Activated CD4-positive, alpha-beta T cell treated with anti-CD3 and anti-CD28 coated beads, Interleukin-2, amount 50 U/mL, for 1 hour (primary cell): ENCODE data around the gene PIM3.
"Not testable (repeated sequence)": the region's sequence is repeated elsewhere in the genome, so short reads cannot be mapped to it uniquely, and the experiment has no call there.

Experiments used
- DNase-seq: peaks from one replicate; pipeline ENCODE4 v3.0.0-alpha.2; 2020

The PIM3 gene

DNA sequence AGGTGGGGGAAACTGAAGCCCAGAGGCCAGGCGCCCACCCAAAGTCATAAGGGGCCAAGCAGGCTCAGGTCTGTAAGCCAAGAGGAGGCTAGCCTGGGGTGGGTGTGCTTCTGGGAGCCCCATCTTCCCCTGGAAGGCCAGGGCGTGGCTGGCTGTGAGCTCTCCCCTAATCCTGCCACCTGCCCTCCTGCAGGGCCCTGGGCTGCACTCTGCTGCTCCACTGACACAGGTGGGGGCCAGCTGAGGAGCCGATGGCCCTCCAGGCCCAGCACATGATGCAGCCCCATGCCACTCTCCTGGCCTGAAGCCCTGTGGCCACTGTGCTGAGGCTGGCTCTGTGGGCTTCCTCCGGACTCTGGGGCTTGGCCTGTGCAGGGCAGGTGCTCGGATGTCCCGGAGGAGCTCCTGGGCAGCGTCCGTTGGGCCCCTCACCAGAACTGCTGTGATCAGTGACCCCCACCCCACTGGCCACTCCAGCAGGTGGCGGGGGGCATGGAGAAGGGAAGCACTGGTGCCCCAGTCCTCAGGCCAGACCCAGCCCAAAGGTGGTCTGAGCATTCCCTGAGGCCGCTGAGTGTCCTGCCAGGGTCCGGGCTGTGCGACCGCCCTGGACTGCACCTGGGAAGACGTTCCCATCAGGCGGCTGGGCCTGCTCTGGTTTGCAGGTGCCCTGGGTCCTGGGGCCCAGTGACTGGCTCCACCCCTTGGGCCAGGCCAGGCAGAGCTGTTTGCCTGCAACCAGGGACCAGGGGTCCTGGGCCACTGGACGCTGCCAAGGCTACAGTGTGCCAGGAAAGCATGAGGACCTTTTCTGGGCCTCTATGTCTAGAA lies 8.5 kb downstream of the PIM3 start:
- DNase-seq: no peak

DNA sequence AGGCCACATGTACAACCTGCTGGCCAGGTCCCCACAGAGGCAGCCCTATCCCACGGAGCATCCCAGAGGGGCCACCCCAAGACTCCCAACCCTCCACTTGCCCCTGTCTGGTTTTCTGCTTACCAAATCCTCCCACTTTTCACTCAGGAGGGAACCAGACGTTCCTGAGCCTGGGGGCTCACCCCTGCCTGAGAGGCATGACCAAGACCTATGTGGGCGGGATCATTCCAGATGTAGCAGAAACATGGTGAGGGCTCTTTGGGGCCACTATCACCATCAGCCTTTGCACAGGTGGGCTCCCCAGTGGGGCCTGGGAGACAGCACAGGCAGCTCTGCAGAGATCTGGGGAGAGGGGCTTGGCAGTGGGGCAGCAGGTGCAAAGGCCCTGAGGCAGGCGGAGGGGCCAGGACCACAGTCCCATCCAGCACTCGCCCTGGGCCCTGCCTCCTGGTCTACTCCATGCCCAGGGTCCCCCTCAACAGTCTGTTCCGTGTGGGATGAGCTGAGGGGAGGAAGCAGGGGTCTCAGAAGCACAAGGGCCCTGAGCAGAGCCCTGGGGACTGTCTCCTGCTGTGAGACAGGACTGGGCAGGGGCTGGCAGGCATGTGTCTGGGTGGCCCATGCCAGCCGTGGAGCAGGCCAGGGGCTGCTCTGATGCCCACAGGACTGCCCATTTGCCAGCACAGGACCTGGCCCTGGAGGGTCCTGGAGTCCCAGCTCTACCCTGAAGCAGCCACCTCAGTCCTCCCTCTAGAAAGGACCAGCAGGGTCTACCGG lies 9.4 kb downstream of the PIM3 start:
- DNase-seq: no peak

DNA sequence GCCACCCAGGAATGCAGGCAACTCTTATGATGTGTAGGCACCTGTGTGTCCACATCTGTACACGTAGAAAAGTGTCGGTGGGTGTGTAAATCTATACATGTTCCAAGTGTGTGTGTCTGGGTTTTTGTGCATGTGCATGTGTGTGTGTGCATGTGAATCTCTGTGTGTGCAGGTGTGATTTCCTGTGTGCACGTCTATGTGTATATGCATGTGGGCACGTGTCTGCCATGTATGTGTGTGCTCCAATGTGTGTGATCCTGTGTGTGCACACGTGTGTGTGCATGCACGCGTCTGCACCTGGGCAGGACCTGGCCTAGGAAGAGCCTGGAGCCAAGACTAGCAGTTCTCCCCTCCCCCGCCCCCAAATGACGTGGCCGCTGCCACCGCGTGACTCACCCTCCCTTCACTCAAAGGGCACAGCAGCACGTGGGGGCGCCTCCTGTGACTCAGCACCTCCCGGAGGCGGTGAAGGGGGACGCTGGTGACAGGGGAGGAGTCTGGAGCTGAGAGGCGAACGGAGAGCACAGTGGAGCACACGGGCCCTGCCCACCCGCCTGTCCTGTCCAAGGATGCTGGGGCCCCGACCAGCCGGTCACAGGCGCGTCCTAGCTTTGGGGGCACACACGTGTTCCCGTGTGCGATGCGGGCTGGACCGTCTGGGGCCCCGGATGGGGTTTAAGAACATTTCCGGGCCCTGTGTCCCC lies 10.1 kb downstream of the PIM3 start:
- peak; percentile 94 for DNase-seq

DNA sequence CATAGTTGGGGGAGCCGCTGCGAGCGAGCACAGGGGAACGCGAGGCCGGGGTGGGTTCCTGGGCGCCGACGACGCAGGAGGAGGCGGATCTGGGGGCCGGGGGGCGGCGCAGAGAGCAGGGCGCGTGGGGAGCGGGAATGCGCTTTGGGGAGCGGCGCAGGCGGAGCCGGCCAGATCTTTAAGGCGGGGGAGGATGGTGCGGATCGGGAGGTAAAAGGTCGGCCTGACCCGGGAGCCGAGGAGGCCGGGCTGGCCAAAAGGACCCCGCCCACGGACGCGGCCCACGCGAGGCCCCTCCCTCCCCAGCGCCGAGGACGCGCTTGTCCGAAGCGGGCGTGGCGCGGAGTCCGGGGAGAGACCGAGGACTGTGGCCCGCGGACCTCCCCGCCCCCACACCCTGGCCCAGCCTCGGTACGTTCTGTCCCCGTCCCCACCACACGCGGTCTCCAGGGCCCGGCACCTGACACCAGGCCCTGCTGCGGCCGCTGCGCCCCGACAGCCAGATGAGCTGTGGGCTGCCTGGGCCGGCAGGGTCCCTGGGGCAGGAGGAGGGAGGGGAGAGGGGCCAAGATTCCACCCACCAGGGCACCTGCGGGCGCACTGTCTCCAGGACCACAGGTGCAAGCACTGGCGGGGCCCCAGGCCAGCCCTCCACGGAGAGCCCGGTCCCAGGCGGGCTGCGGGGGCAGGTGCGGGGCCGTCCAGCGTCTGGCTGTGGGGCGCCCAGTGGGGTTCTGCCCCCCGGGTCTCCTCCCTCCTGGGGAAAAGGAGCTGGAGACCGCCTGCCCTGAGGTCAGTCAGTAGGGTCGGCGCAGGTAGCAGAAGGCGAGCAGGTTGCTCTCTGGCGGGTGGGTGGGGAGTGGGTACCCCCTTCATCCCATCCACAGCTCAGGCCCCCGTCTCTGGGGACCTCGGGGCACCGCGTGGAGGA lies 10.9 kb downstream of the PIM3 start:
- DNase-seq: no peak

DNA sequence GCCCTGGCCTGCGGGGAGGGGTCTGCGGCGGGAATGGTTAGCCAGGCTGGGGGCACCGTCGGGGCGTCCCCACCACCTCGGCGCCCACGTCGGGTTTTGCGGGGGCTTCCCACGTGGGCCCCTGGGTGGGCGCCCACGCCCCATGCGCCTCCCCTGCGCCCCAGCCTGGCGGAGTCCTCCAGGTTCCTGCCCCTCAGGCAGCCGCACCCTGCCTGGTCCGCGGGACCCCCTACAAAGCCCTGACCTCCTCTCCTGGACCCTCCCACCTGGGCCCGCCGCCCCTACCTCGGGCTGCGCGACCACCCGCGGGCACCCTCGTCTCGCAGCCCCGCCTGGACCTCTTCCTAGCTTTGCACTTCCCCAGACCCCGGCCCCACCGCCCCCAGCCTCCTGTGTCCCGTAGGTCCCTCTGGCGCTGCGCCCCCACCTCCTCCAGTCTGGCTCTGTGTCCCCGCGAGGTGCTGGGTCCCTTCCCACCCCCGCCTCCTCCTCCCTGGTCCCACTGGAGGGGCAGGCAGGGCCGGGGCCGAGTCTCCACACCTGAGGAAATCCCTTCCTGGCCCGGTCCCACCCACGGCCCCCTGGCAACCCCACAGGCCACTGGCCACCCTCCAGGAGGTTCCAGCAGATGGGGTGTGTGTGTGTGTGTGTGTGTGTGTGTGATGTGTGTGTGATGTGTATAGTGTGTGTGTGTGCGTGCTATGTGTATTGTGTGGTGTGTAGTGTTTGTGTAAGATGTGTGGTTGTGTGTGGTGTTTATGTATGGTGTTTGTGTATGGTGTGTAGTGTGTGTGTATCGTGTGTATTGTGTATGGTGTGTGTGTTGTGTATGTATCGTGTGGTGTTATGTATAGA lies 11.8 kb downstream of the PIM3 start:
- no peak for DNase-seq

DNA sequence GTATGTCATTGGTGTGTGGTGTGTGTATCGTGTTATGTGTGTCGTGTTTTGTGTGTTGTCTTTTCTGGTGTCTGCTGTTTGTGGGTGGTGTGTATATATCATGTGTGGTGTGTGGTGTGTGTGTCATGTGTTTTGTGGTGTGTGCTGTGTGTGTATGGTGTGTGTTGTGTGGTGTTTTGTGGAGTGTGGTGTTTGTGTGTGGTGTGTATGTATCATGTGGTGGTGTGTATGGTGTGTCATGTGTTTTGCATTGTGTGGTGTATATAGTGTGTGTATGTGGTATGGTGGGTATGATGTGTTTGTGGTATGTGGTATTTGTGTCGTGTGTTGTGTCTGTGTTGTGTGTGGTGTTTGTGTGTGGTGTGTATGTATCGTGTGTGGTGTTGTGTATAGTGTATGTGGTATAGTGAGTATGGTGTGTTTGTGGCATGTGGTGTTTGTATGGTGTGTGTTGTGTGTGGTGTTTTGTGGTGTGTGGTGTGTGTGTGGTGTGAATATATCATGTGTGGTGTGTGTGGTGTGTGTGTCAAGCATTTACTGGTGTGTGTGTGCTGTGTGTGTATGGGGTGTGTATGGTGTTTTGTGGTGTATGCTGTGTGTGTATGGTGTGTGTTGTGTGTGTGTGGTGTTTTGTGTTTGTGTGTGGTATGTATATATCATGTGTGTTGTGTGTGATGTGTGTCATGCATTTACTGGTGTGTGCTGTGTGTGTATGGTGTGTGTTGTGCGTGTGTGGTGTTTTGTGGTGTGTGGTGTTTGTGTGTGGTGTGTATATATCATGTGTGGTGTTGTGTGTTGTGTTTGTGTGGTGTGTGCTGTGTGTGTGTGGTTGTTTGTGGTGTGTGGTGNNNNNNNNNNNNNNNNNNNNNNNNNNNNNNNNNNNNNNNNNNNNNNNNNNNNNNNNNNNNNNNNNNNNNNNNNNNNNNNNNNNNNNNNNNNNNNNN lies 12.7 kb downstream of the PIM3 start:
- no peak for DNase-seq

DNA sequence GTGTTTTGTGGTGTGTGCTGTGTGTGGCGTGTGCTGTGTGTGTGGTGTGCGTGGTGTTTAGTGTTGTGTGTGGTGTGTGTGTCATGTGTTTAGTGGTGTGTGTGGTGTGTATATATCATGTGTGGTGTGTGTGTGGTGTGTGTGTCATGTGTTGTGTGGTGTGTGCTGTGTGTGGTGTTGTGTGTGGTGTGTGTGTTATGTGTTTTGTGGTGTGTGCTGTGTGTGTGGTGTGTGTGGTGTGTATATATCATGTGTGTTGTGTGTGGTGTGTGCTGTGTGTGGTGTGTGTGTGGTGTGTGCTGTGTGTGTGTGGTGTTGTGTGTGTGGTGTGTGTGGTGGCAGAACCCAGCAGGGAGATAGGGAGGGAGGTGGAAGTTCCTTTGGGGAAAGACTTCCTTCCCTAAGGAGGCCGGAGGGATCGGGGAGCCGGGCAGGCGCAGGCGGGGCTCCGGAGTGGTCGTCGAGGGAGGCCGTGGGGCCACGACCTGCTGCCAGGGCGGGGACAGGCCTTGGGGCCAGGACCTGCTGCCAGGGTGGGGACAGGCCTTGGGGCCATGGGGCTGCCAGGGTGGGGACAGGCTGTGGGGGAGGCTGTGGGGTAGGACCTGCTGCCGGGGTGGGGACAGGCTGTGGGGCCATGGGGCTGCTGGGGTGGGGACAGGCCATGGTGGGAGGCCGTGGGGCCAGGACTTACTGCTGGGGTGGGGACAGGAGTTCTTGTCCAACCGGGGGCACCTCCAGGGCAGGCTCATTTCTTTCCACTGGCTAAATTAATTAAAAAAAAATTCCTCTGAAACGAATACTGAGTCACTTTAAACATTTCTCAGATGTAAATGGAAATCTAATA lies 15.2 kb downstream of the PIM3 start:
- DNase-seq: no peak

DNA sequence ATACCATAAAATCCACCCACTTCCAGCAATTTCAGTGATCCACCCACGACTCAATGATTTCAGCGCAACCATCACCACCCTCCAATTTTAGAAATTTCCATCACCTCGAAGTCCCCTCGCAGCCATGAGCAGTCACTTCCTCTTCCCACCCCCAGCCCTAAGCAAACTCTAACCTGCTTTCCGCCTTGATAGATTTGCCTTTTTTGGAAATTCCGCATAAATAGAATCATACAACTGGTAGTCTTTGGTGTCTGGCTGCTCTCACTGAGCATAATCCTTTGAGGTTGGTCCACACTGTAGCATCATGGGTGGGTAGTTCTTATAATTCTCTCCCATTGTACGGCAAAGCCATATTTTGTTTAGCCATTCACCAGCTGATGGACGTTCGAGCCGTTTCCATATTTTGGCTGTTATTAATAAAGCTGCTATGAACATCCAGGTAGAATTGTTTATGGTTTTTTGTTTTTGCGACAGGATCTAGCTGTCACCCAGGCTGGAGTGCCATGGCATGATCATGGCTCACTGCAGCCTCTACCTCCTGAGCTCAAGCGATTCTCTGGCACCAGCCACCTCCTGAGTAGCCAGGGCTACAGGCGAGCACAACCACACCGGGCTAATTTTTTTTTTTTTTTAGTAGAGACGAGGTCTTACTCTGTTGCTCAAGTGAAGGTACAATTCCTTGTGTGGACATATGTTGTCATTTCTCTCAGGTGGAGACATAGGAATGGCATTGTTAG lies 16.0 kb downstream of the PIM3 start:
- no peak for DNase-seq

DNA sequence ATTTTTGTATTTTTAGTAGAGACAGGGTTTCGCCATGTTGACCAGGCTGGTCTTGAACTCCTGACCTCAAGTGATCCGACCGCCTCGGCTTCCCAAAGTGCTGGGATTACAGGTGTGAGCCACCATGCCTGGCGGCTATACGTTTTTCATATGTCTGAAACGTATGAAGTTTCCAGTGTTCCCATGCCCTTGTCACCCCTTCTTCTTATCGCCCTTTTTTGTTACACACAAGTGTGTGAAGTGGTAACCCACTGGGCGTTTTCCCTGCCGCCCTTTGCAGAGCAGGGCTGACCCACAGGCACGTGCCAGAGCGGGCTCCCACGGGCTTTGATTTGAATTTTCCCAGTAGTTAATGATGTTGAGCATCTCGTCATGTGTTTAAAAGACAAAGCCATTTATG lies 17.0 kb downstream of the PIM3 start:
- no peak for DNase-seq

DNA sequence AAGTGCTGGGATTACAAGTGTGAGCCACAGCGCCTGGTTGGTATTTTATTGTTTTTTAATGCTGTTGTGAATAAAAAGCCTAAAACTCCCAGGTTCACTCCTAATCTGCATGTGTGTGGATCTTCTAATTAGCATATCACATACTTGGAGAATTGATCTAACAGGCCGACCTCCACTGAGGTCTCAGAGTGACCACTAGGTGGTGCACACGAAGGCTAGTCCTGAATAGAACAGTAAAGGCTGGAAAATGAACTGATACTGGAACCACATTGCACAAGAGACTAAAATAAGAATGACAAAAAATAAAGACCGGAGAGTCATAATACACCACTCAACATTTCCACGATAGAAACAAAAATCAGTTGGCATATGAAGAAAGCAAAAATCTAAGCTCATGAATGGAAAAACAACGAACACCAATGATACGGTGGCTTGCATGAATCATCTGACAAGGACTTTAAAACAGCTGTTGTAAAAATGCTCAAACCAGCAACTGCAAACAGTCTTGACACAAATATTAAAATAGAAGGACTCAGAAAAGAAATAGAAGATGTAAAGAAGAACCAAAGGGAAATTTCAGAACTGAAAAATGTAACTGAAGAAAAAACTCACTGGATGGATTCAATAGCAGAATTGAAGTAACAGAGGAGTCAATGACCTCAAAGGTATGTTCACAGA lies 19.2 kb downstream of the PIM3 start:
- no peak for DNase-seq

DNA sequence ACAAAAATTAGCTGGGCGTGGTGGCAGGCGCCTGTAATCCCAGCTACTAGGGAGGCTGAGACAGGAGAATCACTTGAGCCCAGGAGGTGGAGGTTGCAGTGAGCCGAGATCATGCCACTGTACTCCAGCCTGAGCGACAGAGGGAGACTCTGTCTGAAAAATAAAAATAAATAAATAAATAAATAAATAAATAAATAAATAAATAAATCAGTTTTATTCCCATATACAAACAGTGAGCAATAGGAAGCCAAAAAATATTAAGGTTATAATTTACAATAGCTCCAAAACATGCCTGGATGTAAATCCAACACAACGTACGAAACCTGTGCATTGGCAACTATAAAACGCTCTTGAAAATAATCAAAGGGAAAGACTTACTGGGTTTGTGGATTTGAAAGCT lies 21.2 kb downstream of the PIM3 start:
- not testable (repeated sequence) for DNase-seq

DNA sequence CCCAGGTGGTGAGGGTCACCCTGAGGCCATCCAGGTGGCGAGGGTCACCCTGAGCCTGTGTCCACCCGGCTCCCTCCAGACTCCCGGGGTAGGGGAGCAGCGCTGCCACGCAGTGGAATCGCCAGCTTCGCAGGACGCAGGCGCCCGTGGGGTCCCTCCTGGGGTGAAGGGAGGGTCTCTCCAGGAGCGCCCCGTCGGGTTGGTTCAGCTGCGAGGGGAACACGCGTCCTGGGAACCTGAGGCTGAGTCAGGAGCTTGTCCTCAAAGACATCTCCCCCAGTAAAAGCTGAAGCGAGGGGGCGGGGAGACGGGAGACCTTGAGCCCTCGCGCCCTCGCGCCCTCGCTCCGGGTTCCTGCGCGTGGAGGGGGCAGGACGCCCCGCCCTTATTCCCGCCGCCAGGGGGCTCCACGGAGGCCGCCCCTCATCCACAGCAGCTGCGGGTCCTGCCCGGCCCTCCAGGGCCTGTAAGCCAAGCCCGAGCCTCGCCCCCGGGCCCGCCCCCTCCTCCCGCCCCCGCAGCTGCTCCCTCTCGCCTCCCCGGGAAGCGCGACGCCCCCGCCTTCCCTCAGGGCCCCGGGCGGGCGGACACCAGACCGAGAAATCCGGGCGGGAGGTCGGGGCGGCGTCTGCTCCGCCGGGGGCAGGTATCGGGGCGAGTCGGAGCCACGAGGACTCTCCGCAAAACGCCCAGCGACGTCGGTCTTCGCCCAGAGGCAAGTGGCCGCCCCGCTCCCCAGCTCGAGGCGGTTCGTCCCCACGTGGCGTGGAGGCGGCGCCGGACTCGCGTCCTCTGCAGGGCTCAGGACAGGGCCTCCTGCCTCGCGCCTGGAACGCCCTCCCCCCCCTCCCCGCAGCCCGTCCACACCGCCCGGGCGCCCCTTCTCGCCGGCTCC lies 22.8 kb downstream of the PIM3 start:
- no peak for DNase-seq

DNA sequence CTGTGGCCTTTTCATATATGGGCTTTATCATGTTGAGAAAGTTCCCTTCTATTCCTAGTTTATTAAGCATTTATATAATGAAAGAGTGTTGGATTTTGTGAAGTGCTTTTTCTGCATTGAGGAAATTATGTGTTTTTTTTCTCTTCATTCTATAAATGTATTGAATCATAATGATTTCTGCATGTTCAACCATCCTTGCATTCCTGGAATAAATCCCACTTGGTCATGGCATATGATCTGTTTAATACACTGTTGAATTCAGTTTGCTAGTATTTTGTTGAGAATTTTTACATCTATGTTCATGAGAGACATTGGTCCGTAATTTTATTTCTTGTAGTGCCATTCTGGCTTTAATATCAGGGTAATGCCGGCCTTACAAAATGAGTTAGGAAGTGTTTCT lies 25.8 kb downstream of the PIM3 start:
- no peak for DNase-seq

DNA sequence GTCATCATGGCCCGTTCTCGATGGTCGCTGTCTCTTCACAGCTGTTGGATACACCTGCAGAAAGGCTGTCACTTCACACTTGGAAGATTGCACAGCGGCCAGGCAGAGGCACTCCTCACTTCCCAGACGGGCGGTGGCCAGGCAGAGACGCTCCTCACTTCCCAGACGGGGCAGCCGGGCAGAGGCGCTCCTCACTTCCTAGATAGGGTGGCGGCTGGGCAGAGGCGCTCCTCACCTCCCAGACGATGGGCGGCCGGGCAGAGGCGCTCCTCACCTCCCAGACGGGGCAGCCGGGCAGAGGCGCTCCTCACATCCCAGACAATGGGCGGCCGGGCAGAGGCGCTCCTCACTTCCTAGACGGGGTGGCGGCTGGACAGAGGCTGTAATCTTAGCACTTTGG lies 29.3 kb downstream of the PIM3 start:
- not testable (repeated sequence) for DNase-seq

DNA sequence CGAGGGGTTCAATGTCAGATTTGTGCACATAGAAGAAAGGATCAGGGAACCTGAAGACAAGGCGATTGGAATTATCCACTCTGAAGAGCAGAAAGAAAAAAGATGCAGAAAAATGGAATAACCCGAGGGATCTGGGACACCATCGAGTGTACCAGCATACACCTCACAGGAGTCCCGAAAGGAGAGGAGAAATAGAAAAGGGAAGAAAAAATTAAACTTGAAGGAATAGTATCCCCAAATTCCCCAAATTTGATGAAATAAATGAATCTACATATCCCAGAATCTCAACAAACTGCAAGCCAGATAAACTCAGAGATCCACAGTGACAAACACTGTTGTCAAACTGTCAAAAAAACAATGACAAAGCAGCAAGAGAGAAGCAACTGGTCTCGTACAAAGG lies 30.6 kb downstream of the PIM3 start:
- DNase-seq: no peak

DNA sequence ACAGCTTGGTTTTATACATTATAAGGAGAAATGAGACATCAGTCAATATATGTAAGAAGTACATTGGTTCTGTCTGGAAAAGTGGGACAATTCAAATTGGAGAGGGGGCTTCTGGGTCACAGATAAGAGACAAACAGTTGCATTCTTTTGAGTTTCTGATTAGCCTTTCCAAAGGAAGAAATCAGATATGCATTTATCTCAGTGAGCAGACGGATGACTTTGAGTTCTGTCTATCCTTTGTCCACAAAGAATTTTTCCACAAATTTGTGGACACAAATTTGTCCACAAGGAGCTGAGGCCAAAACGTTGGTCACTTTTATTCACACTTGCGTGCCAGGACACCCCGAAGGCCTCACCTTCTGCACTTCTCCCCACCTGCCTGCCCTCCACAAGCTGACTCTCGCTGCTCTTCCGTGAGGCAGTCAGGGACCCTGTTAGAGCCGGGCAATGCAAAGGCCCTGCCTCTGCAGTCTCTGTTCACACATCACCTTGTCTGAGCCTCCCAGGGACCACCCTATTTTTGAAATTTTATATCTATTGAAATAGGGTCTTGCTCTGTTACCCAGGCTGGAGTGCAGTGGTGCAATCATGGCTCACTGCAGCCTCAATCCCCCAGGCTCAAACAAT lies 31.4 kb downstream of the PIM3 start:
- no peak for DNase-seq
